Measurements from ENCODE around the gene FAM107B.

DNA sequence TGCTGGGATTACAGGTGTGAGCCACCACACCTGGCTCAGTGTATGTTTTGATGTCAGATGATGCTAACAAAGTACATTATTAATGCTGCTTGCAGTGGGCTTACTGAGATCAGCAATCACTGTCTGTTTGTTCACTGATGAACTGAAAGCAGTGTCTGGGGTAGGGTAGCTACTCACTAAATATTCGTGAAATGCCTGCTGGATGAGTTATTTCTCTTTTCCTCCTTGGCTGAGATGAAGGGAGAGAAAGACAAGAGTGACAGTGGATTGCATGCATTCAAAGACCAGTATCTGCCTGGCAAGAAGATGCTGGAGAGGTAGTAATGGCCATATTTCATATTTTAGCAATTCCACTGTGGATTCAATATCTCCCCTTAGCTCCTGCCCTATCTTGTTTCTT, 32.3 kb downstream of the FAM107B start:
- no peak for TF ChIP-seq CTCF (tag by site-specific recombination; IDR thresholded peaks at IDR 0.05)
- no peak for TF ChIP-seq YY1 (tag by site-specific recombination; IDR thresholded peaks at IDR 0.05)
- no peak for TF ChIP-seq ZSCAN5A (tag by site-specific recombination; IDR thresholded peaks at IDR 0.05)
- no peak for TF ChIP-seq TRIM28 (IDR thresholded peaks at IDR 0.05; ENCODE audit: borderline replicate concordance, low read length)
- no peak for TF ChIP-seq ZNF10 (tag by site-specific recombination; IDR thresholded peaks at IDR 0.05)

Data from HEK293 (cell line).